Sigmoid colon (tissue), 7 donors: ENCODE measurements around the gene ZBTB7C. TPM values are rescaled to one million over a fixed set of nuclear protein-coding genes. Genes with fewer than 3 reads are reported as not detected.

ENCODE experiments used
- DNase-seq: peaks from one replicate; pipeline ENCODE4 v3.0.0-alpha.2; 2019
- H3K27ac ChIP-seq, 4 donors: fragments of 200-600 bp; sonication (generic); one replicate each; pipeline ENCODE4 v1.5.1; 2016 to 2019; ENCODE audit warnings: mild to moderate bottlenecking in 1 of 4
- H3K27me3 ChIP-seq, 3 donors: fragments of 200-600 bp; sonication (generic); one replicate each; pipeline ENCODE4 v1.5.1; 2019; ENCODE audit warnings: mild to moderate bottlenecking in 1 of 3
- H3K36me3 ChIP-seq, 4 donors: fragments of 200-600 bp; sonication (generic); one replicate each; pipeline ENCODE4 v1.5.1; 2016 to 2019
- H3K4me1 ChIP-seq, 4 donors: fragments of 200-600 bp; sonication (generic); one replicate each; pipeline ENCODE4 v1.5.1; 2017 to 2019
- H3K4me3 ChIP-seq, 4 donors: fragments of 200-600 bp; sonication (generic); one replicate each; pipeline ENCODE4 v1.5.1; 2017 to 2019; ENCODE audit warnings: mild to moderate bottlenecking in 2 of 4, moderate library complexity in 1 of 4
- H3K9me3 ChIP-seq, 4 donors: fragments of 200-600 bp in 3 of 4; sonication (generic) in 3 of 4; one replicate each; pipeline versions ENCODE4 v1.5.1 to v1.6.1; 2013 to 2019
- CTCF ChIP-seq, 4 experiments: fragments of 450-650 bp in 3 of 4; fragments of 200-600 bp in 1 of 4; IDR thresholded peaks; one replicate each; pipeline ENCODE4 v1.5.1; 2016 to 2019; ENCODE audit warnings: antibody characterized with exemption in 4 of 4, mild to moderate bottlenecking in 3 of 4, moderate library complexity in 2 of 4
- EP300 ChIP-seq, 4 donors: sonication (generic); formaldehyde crosslinking; IDR thresholded peaks; one replicate each; pipeline ENCODE4 v1.6.1; 2017; ENCODE audit warnings: antibody characterized with exemption in 4 of 4
- POLR2A ChIP-seq, 2 donors: fragments of 450-650 bp; IDR thresholded peaks; one replicate each; pipeline ENCODE4 v1.6.1; 2016; ENCODE audit warnings: antibody characterized with exemption in 2 of 2, mild to moderate bottlenecking in 2 of 2, moderate library complexity in 2 of 2
- POLR2AphosphoS5 ChIP-seq, 4 donors: sonication (generic); formaldehyde crosslinking; IDR thresholded peaks; one replicate each; pipeline ENCODE4 v1.6.1; 2017; ENCODE audit warnings: antibody characterized with exemption in 4 of 4
- WGBS, 2 donors: extraction: QIAGEN DNeasy Blood & Tissue Kit; methylation state at CpG; one replicate each; pipeline ENCODE4 v1.1.7; 2013; 5-methylcytosine and 5-hydroxymethylcytosine counted together
- intact Hi-C: fragments of 100-400 bp; cut with DNase I; formaldehyde crosslinking; loops from one replicate; pipeline ENCODE4 v1.15.1; 2023
- polyA plus RNA-seq, 3 donors: library from polyadenylated mRNA; stranded (reverse); fragments of 200-250 nt; gene quantifications; one replicate each; pipeline ENCODE4 v1.2.3, GENCODE V29; 2013
- total RNA-seq, 4 donors: library from RNA; depleted of rRNA; stranded (reverse); fragments of >200 nt; gene quantifications; one replicate each; pipeline ENCODE4 v1.1.0, GENCODE V29; 2016
- donor health status: healthy with polysubstance abuse.
- donor health status: Bipolar disorder and iron deficiency.
- donor health status: healthy.

ZBTB7C gene
- total and polyA plus RNA-seq, 7 donors: 0.41 to 18.6 (median 1.7) TPM

- WGBS, 2 donors: 90 to 93% methylated on average over 3 of the region's 3 CpGs
- DNase-seq: no peak
- Histone ChIP-seq H3K27ac (no peak overlapping the region), H3K27me3 (no peaks in the 10 kb centered on the region), H3K36me3 (no peaks in the 10 kb centered on the region), H3K4me3 (no peak overlapping the region), H3K9me3 (no peaks in the 10 kb centered on the region), H3K4me1 (peaks cover 0 to 5% (median 0%) of the 10 kb centered on the region in 4 donors)
- TF ChIP-seq CTCF (IDR thresholded peaks at IDR 0.05): no peak
- no peak for TF ChIP-seq POLR2AphosphoS5 (IDR thresholded peaks at IDR 0.05)
- no peak for TF ChIP-seq POLR2A (IDR thresholded peaks at IDR 0.05)
- intact Hi-C loops: no loop called here
Observed at GRCh38 chr18:48181087-48181823, 227.9 kb downstream of the ZBTB7C start.

- intact Hi-C loops: no loop called here
- Histone ChIP-seq H3K9me3 (no peaks in the 10 kb centered on the region), H3K27ac (no peak overlapping the region), H3K27me3 (no peaks in the 10 kb centered on the region), H3K4me3 (no peak overlapping the region), H3K36me3 (no peaks in the 10 kb centered on the region), H3K4me1 (no peaks in the 10 kb centered on the region)
- no peak for TF ChIP-seq CTCF (IDR thresholded peaks at IDR 0.05)
- TF ChIP-seq POLR2AphosphoS5 (IDR thresholded peaks at IDR 0.05): no peak
- no peak for TF ChIP-seq POLR2A (IDR thresholded peaks at IDR 0.05)
- TF ChIP-seq EP300 (IDR thresholded peaks at IDR 0.05): no peak
- WGBS, 2 donors: 72 to 86% methylated on average over 2 of the region's 2 CpGs
- no peak for DNase-seq
Observed at GRCh38 chr18:48179666-48180065, 229.5 kb downstream of the ZBTB7C start.

- H3K27me3 ChIP-seq: no peaks in the 10 kb centered on the region
- peak; percentile 40 for DNase-seq
- no peak overlapping the region for H3K27ac ChIP-seq
- no peaks in the 10 kb centered on the region for H3K9me3 ChIP-seq
- no peak for TF ChIP-seq POLR2A (IDR thresholded peaks at IDR 0.05)
- no peak for TF ChIP-seq POLR2AphosphoS5 (IDR thresholded peaks at IDR 0.05)
- TF ChIP-seq CTCF (IDR thresholded peaks at IDR 0.05): no peak
- no peak for TF ChIP-seq EP300 (IDR thresholded peaks at IDR 0.05)
- no peak overlapping the region for H3K4me3 ChIP-seq
- H3K36me3 ChIP-seq: no peaks in the 10 kb centered on the region
- intact Hi-C loops: no loop called here
- no peaks in the 10 kb centered on the region for H3K4me1 ChIP-seq
- WGBS, 2 donors: 76 to 84% methylated on average over 3 of the region's 3 CpGs
Observed at GRCh38 chr18:48179001-48179400, 230.2 kb downstream of the ZBTB7C start.

GRCh38 chr18:48176909-48177308 is 232.3 kb downstream of the ZBTB7C start:
- Histone ChIP-seq H3K4me1 (no peaks in the 10 kb centered on the region), H3K36me3 (no peaks in the 10 kb centered on the region), H3K4me3 (no peak overlapping the region), H3K27me3 (no peaks in the 10 kb centered on the region), H3K27ac (no peak overlapping the region), H3K9me3 (no peaks in the 10 kb centered on the region)
- WGBS, 2 donors: 95% methylated on average over 4 of the region's 4 CpGs
- TF ChIP-seq CTCF (IDR thresholded peaks at IDR 0.05) (no peak), EP300 (IDR thresholded peaks at IDR 0.05) (no peak), POLR2A (IDR thresholded peaks at IDR 0.05) (no peak), POLR2AphosphoS5 (IDR thresholded peaks at IDR 0.05) (no peak)
- intact Hi-C loops: no loop called here
- no peak for DNase-seq

- no peak overlapping the region for H3K4me3 ChIP-seq
- WGBS, 2 donors: 46 to 79% methylated on average over 2 of the region's 2 CpGs
- H3K9me3 ChIP-seq: no peaks in the 10 kb centered on the region
- H3K36me3 ChIP-seq: no peaks in the 10 kb centered on the region
- no peak for TF ChIP-seq POLR2AphosphoS5 (IDR thresholded peaks at IDR 0.05)
- H3K4me1 ChIP-seq: no peaks in the 10 kb centered on the region
- intact Hi-C loops: no loop called here
- H3K27me3 ChIP-seq: no peaks in the 10 kb centered on the region
- DNase-seq: no peak
- no peak overlapping the region for H3K27ac ChIP-seq
Observed at GRCh38 chr18:48173557-48173956, 235.6 kb downstream of the ZBTB7C start.
